ENCODE measurements around the gene PBLD. TPM values are rescaled to one million over a fixed set of nuclear protein-coding genes. Genes with fewer than 3 reads are reported as not detected.

The PBLD gene
- total and polyA plus RNA-seq, 9 of the 15 experiments (the other 6 are each of a cell fraction or from before 2014, with no cell fraction given): 1.2 to 4.3 (median 2.5) TPM

GRCh38 chr10:68332259-68333057 lies at the start of gene PBLD (continued):
- TF ChIP-seq IRF1 (CRISPR knock-in tag; IDR thresholded peaks at IDR 0.05; ENCODE audit: borderline replicate concordance) (no peak; the same call in 1 of the 2 replicates), ZNF316 (IDR thresholded peaks at IDR 0.05) (peak; percentile 34; the same call in 1 of the 2 replicates), NR3C1 (CRISPR knock-in tag; IDR thresholded peaks at IDR 0.05) (no peak), ZNF586 (CRISPR knock-in tag; conservative IDR thresholded peaks at IDR 0.05) (no peak; the same call in 1 of the 2 replicates), LARP7 (IDR thresholded peaks at IDR 0.05) (no peak), SMAD1 (IDR thresholded peaks at IDR 0.05; ENCODE audit: low read depth, low read length, partially characterized antibody) (no peak), BRD9 (IDR thresholded peaks at IDR 0.05; ENCODE audit: low read depth, partially characterized antibody) (peak; percentile 95), FOS (IDR thresholded peaks at IDR 0.05; ENCODE audit: extremely low read depth, insufficient read length) (no peak), KAT7 (CRISPR knock-in tag; IDR thresholded peaks at IDR 0.05; ENCODE audit: borderline replicate concordance) (no peak), RBFOX2 (IDR thresholded peaks at IDR 0.05; ENCODE audit: low read depth, low read length) (peak; percentile 91), TEAD1 (CRISPR knock-in tag; IDR thresholded peaks at IDR 0.05) (peak in 1 of 2 experiments; percentile 79), THAP12 (CRISPR knock-in tag; IDR thresholded peaks at IDR 0.05) (0 out of 2 replicates have a peak, but pooled peaks have one; percentile 47), PTTG1 (tag; IDR thresholded peaks at IDR 0.05; ENCODE audit: low read depth) (no peak)
- TF ChIP-seq, protein P1, sequence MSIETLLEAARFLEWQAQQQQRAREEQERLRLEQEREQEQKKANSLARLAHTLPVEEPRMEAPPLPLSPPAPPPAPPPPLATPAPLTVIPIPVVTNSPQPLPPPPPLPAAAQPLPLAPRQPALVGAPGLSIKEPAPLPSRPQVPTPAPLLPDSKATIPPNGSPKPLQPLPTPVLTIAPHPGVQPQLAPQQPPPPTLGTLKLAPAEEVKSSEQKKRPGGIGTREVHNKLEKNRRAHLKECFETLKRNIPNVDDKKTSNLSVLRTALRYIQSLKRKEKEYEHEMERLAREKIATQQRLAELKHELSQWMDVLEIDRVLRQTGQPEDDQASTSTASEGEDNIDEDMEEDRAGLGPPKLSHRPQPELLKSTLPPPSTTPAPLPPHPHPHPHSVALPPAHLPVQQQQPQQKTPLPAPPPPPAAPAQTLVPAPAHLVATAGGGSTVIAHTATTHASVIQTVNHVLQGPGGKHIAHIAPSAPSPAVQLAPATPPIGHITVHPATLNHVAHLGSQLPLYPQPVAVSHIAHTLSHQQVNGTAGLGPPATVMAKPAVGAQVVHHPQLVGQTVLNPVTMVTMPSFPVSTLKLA (conservative IDR thresholded peaks at IDR 0.05): no peak; a peak in 2 of 4 replicates
- TF ChIP-seq, protein P2, sequence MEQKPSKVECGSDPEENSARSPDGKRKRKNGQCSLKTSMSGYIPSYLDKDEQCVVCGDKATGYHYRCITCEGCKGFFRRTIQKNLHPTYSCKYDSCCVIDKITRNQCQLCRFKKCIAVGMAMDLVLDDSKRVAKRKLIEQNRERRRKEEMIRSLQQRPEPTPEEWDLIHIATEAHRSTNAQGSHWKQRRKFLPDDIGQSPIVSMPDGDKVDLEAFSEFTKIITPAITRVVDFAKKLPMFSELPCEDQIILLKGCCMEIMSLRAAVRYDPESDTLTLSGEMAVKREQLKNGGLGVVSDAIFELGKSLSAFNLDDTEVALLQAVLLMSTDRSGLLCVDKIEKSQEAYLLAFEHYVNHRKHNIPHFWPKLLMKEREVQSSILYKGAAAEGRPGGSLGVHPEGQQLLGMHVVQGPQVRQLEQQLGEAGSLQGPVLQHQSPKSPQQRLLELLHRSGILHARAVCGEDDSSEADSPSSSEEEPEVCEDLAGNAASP (IDR thresholded peaks at IDR 0.05): no peak
- TF ChIP-seq, protein P3, sequence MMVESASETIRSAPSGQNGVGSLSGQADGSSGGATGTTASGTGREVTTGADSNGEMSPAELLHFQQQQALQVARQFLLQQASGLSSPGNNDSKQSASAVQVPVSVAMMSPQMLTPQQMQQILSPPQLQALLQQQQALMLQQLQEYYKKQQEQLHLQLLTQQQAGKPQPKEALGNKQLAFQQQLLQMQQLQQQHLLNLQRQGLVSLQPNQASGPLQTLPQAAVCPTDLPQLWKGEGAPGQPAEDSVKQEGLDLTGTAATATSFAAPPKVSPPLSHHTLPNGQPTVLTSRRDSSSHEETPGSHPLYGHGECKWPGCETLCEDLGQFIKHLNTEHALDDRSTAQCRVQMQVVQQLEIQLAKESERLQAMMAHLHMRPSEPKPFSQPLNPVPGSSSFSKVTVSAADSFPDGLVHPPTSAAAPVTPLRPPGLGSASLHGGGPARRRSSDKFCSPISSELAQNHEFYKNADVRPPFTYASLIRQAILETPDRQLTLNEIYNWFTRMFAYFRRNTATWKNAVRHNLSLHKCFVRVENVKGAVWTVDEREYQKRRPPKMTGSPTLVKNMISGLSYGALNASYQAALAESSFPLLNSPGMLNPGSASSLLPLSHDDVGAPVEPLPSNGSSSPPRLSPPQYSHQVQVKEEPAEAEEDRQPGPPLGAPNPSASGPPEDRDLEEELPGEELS (CRISPR knock-in tag; IDR thresholded peaks at IDR 0.05; ENCODE audit: borderline replicate concordance): no peak
- TF ChIP-seq, protein P4, sequence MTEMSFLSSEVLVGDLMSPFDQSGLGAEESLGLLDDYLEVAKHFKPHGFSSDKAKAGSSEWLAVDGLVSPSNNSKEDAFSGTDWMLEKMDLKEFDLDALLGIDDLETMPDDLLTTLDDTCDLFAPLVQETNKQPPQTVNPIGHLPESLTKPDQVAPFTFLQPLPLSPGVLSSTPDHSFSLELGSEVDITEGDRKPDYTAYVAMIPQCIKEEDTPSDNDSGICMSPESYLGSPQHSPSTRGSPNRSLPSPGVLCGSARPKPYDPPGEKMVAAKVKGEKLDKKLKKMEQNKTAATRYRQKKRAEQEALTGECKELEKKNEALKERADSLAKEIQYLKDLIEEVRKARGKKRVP (CRISPR knock-in tag; IDR thresholded peaks at IDR 0.05): peak; percentile 51; the same call in 1 of the 2 replicates
